Activated CD4-positive, alpha-beta T cell treated with anti-CD3 and anti-CD28 coated beads, Interleukin-2, Interleukin-6, amounts not matched to agents 100 ng/mL and 50 ng/mL, durations not matched to agents 16 hours and 8 hours (primary cell): ENCODE data around the gene USP37.

Experiments used
- DNase-seq: peaks from one replicate; pipeline ENCODE4 v3.0.0-alpha.2; 2020

The USP37 gene

DNA sequence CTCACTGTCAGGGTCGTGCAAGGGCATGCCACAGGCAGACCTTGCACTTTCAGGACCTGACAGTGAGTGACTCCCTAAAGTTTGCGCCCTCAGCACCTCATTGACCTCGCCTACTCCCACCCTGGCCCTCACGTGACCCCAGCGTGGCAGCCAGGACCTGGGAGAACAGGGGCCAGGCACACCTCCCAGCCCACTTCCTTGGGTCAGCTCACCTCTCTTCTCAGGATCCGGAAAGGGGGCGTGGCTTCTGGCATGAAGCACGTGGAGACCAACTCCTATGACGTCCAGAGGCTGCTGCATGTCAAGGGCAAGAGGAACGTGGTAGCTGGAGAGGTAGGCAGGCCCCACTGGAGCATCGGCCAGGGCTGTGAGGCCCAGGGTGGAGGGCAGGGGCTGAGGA lies 140.4 kb downstream of the USP37 start:
- no peak for DNase-seq

DNA sequence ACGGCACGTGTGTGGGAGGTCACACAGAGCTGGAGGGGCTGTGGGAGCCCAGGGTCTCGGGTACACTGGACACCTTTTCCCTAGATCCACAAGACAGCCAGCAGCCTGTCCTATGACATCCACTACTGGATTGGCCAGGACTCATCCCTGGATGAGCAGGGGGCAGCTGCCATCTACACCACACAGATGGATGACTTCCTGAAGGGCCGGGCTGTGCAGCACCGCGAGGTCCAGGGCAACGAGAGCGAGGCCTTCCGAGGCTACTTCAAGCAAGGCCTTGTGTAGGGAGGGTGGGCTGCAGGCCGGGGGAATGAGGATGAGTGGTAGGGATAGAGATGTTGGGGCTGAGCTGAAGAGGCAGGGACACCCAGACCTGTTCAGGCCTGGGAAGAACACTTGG lies 142.6 kb downstream of the USP37 start:
- no peak for DNase-seq

DNA sequence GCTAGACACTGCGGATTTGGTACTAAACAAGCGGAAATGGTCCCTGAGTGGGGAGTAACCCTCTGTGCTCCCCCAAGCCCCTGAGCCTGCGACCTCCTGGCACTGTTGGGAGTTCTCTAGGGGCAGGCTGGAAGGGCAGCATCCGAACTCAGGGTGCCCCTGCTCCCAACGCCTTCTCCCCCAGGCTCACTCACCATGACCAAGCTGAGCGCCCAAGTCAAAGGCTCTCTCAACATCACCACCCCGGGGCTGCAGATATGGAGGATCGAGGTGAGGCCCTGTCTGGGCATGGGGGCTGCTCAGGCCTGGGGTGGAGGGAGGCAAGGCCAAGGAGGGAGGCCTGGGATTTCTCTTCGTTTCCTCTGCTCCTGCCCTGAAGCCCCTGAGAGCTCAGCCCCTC lies 144.6 kb downstream of the USP37 start:
- no peak for DNase-seq

DNA sequence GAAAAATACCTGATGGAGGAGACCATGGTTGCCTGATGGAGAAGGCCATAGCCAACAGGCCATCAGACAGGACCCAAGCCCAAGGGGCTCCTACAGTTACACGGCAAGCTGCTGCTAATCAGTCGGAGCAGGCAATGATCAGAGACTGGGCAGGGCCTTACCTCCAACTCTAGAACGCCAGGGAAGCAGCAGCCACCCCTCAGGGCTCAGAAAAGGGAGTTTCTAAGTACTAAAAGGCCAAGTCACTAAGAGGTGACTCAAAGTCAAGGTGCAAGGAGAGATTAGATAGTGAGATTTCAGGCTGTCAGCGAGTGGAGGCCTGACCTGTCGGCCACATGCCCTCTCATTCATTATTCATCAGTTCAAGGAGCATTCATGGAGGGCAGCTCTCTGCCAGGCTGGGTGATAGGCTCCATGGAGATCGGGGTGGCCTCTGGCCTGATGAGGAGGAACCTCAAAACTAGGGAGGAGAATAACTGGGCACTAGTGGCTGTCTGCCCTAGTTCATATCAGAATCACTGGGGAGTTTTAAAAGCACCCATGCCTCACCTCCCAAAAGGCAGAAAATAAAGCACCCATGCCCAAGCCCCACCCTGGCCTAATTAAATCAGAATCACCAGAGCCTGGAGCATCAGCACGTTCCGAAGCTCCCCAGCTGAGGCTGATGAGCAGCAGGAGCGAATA lies 145.6 kb downstream of the USP37 start:
- DNase-seq: no peak

DNA sequence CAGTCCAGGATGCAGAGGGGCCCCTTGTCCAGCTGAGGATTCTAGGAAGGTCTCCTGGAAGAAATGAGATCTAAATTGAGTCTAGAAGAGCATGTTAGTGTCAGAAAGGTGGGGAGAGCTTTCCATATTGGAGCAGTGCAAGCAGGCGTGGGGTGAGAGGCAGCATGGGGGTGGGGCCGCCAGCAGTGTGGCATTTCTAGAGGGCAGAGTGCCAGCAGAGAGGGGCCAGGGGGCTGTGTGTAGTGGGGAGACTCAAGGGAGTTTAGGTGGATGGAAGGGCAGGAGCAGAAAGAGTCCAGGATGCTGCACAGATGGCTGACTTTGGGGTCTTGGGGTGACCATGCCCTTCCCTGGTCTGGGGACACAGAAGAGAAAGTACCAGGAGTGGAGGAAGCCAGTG lies 147.1 kb downstream of the USP37 start:
- DNase-seq: no peak

DNA sequence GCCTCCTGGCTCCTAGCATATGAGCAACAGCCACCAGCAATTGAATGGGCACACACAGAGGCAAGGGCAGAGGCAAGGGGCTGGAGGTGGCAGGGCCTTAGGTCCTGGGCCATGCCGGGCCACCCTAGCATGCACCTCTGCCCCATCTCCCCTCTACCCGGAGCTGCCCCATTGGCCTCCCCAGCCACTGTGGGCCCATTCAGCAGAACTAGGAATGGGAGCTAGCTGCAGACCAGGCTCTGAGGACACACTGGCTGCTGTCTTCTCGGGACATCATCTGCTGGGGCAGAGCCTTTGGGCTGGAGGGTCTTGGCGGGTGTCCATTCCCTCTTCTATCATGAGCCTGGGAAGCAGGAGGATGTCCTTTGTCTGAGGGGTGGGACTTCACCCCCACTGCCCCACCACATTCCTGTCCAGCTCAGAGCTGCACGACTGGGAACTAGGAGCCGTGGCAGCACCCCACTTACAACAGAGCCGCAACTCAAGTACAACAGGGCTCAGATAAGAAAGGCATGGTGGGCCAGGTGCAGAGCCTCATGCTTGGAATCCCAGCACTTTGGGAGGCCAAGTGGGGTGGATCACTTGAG lies 148.4 kb downstream of the USP37 start:
- no peak for DNase-seq

DNA sequence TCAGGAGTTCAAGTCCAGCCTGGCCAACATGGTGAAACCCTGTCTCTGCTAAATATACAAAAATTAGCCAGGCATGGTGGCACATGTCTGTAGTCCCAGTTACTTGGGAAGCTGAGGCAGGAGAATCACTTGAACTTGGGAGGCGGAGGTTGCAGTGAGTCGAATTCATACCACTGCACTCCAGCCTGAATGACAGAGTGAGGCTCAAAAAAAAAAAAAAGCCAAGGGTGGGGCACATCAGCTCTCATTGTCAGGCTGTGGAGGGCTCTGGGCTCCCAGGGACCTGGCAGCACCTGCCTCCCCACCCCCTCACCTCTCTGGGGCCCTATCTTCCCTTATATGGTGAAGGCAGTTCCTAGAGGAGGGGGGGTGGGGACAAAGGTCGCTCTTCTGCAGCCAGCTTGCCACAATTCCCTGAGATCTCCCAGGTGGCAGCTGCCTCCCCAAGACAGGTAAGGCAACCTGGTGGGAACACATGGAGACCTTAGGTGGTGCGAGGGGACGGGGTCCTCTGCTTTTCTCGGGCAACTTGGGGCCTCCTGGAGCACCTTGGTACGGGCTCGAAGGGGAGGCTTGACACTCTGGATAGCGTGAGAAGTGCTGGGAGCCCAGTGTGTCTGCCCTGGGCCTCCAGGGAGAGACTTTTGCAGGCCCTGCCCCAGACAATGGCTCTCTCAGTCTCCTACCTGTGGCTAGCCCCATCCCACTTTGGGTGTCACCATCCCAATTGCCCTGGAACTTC lies 149.3 kb downstream of the USP37 start, which contains the start of gene VIL1:
Gene VIL1 (plus strand): TSS at position 407 of the 742 bp plus-strand sequence. CDS start 4,656 bp downstream, outside the sequence.
- no peak for DNase-seq

DNA sequence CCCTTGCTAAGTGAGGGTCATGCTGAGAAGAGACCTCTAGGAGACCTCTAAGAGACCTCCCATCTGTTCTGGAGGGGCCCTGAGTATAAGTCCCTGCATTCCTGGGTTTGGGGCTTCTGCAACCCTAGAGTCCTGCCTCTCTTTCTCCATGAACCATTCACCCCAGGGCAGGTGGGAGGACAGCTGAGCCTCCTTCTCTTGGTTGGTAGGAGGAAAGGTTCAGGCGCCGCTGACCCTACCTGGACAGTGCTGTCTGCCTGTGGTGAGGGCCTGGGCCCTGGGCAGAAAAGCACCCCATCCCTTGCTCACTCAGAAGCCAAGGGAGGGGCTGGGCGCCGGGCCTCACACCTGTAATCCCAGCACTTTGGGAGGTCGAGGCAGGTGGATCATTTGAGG lies 149.8 kb downstream of the USP37 start:
- DNase-seq: no peak

DNA sequence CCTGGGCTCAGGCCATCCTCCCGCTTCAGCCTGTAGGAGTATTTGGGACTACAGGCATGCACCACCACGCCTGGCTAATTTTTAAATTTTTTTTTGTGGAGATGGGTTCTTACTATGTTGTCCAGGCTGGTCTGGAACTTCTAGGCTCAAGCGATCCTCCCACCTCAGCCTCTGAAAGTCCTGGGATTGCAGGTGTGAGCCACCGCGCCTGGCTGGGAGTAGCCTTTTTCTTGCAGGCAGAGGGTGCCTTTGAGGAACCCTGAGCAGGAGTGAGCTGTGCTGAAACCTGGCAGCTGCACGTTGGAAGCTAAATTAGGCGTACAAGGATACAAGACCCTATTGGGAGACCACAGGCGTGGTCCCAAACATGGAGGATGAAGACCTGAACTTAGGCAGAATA lies 160.4 kb downstream of the USP37 start:
- no peak for DNase-seq

DNA sequence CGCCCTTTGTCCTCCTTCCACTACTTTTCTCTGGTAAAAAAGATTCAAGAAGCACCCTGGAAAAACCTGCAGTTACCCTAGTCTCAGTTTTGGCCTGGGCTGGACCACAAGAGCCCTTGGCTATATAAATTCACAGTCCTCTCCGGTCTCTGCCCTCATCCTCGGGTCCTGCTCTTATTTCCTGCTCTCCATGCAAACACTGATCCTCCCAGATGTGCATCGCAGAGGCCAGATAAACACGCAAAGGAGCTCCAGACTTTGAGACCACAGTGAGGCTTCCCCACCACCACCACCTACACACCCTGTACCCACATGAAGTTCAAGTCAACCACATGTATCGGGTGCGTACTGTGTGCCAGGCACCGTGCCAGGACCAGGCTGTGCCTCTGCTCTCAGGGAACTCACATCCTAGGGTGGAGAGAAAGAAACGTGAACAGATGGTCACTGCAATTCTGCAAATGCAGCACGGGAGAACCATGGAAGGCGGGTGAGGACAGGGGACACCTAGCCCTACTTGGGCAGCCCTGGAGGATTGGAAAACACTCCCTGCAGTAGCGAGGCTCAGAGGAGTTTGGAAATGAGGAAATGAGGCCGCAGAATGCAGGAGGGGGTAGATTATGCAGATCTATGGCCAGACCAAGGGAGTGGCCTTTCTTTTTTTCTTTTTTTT lies 161.1 kb downstream of the USP37 start:
- DNase-seq: peak; percentile 68

DNA sequence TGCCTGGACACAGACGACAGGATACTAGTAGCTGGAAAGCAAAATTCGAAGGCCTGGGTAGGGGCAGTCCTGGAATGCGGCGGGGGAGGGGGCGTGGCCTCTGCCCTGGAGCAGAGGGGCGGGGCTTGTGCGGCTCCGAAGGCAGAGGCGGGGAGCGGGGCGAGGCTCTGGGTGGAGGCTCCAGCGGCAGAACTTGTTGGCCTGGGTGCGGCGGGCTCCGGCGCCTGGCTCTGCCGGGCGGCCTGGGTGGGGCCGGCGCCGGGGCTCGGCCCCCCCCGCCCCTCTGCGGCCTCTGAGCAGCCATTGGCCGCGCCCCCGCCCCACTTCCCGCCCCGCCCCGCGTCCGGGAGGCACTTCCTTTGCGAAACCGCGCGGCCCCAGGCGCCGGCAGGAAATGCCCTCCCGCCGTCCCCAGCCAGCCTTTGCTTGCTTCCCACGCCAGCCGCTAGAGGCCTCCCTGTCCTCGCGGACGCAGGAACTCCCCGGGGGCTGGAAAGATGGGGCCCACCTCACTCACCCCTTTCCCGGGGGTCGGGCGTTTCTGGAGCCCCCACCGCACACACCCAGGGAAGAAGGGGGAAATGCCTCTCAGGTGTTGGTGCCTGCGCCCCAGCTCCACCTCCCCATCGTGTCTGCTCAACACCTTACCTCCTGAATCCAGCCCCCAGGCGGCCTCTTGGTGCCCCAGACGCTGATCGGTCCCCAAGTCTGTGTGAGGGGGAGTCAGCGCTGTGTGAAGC lies 161.8 kb downstream of the USP37 start:
- DNase-seq: peak; percentile 98

DNA sequence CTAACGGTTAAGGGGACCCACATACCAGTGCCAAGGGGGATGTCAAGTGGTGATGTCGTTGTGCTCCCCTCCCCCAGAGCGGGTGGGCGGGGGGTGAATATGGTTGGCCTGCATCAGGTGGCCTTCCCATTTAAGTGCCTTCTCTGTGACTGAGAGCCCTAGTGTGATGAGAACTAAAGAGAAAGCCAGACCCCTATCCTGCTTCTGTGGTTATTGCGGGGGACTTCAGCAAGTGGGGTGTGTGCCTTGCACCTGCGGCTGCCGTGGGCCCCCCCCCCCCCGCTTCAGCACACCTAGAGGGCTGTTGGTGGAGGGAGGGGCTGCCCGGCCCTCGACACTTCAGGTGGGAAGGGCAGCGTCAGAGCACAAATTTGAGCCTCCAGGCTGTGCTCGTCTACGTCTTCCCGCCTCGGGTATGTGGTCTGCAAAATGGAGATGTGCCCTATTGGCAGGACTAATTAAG lies 162.4 kb downstream of the USP37 start:
- DNase-seq: peak; percentile 27

DNA sequence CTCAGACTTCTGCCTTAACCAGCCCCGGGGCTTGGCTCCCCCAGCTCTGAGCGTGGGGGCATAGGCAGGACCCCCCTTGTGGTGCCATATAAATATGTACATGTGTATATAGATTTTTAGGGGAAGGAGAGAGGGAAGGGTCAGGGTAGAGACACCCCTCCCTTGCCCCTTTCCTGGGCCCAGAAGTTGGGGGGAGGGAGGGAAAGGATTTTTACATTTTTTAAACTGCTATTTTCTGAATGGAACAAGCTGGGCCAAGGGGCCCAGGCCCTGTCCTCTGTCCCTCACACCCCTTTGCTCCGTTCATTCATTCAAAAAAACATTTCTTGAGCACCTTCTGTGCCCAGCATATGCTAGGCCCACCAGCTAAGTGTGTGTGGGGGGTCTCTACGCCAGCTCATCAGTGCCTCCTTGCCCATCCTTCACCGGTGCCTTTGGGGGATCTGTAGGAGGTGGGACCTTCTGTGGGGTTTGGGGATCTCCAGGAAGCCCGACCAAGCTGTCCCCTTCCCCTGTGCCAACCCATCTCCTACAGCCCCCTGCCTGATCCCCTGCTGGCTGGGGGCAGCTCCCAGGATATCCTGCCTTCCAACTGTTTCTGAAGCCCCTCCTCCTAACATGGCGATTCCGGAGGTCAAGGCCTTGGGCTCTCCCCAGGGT lies 162.9 kb downstream of the USP37 start:
- no peak for DNase-seq

DNA sequence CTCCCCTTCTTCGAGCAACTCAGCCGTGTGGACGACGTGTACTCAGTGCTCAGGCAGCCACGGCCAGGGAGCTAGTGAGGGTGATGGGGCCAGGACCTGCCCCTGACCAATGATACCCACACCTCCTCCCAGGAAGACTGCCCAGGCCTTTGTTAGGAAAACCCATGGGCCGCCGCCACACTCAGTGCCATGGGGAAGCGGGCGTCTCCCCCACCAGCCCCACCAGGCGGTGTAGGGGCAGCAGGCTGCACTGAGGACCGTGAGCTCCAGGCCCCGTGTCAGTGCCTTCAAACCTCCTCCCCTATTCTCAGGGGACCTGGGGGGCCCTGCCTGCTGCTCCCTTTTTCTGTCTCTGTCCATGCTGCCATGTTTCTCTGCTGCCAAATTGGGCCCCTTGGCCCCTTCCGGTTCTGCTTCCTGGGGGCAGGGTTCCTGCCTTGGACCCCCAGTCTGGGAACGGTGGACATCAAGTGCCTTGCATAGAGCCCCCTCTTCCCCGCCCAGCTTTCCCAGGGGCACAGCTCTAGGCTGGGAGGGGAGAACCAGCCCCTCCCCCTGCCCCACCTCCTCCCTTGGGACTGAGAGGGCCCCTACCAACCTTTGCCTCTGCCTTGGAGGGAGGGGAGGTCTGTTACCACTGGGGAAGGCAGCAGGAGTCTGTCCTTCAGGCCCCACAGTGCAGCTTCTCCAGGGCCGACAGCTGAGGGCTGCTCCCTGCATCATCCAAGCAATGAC lies 163.6 kb downstream of the USP37 start:
- DNase-seq: no peak

DNA sequence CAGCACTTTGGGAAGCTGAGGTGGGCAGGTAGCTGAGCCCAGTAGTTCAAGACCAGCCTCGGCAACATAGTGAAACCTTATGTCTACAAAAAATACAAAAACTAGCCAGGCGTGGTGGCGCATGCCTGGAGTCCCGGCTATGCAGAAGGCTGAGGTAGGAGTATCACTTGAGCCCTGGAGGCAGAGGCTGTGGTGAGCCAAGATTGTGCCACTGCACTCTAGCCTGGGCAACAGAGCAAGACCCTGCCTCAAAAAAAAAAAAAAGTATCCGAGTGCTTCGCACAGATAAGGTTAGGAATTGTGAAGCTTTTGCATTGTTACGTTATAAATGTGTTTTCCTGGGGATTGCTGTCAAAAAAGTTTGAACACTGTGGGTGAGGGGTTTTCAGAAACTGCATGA lies 164.3 kb downstream of the USP37 start:
- no peak for DNase-seq

DNA sequence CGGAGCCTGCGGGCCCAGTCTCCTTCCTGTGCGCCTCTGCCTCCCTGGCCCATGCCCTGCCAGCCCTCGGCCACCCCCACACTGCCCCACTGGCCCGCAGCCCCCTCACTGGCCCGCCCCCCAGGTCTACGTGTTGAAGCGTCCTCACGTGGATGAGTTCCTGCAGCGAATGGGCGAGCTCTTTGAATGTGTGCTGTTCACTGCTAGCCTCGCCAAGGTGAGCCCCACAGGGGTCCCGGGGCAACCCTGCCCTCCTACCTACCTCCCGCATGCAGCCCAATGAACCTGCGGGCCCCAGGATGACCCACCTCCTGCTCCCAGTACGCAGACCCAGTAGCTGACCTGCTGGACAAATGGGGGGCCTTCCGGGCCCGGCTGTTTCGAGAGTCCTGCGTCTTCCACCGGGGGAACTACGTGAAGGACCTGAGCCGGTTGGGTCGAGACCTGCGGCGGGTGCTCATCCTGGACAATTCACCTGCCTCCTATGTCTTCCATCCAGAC lies 165.2 kb downstream of the USP37 start:
- DNase-seq: no peak

DNA sequence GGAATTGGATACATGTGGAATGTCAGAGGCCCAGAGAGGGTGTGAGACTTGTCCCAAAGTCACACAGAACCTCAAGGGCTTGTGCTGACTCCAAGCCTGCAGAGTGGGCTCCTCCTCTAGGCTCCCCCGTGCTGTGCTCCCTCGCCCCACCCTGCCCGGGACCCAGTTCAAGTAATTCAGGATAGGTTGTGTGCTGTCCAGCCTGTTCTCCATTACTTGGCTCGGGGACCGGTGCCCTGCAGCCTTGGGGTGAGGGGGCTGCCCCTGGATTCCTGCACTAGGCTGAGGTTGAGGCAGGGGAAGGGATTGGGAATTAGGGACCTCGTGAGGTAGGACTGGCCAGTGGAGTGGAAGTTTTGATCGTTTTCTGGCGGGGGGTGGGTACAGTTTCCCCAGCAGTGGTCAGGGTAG lies 165.7 kb downstream of the USP37 start:
- no peak for DNase-seq

DNA sequence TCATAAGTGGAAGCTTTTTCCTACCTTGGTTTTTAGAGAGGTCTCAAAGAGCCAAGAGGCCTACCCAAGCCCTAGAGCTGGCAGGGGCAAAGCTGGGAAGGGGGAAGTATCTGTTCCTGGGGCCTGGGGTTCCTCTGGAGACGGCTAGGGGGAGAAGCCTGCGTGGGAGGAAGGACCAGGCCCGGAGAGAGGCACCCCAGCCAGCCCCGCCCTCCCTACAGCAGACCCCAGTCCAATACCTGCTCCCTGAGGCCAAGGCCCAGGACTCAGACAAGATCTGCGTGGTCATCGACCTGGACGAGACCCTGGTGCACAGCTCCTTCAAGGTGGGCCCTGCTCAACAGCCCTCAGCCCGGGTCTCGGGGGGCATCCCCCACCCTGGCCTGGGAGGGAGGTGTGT lies 166.3 kb downstream of the USP37 start:
- DNase-seq: no peak

DNA sequence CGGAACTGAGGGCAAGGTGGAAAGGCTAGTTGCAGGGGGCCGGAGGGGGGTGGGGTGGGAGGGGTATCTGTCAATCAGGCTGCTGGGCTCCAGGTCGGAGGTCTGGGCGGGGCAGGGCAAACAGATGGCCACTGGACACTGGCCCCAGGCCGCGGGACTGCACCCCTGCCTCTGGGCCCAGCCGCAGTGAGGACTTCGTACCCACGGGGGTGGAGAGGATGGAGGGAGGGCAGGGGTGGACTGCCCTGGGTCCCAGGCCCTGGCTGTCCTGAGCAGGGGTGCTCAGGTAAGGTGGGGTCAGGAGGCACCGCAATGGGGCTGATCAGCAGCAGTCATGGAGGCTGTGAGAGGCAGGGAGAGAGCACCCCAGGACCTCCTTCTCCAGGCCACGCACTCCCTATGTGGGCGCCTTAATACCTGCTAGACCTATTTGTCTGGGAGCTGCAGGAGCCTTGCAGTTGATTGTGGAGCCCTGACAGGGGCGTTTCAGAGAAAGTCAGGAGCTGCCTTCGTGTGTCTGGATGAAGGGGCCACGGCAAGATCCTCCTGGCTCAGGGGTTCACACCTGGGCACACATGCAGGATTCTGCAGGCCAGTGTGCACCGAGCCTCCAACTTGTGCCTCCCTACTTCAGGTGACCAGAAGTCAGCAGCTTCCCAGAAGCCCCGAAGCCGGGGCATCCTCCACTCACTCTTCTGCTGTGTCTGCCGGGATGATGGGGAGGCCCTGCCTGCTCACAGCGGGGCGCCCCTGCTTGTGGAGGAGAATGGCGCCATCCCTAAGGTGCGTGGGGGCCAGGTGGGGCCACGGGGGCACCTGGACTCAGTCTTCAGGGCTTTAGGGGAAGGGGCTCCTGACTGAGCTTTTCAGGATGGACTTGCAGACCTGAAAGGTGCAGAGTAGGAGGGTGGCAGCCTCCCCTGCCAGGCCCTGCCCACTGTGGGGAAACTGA lies 166.9 kb downstream of the USP37 start:
- DNase-seq: no peak
